GM21526 (cell line): Measurements from ENCODE around the gene BOD1L2.

Experiments used
- ATAC-seq: cut with Tn5 transposase; IDR thresholded peaks from one replicate; pipeline ENCODE4 v1.9.1; 2021; ENCODE audit warnings: moderate library complexity; ENCODE audit not compliant: unreplicated experiment, low FRiP score

The BOD1L2 gene

GRCh38 chr18:57149531-57149930, 2.6 kb downstream of the BOD1L2 start:
- ATAC-seq: no peak

GRCh38 chr18:57150081-57150480, 3.2 kb downstream of the BOD1L2 start:
- ATAC-seq: no peak

GRCh38 chr18:57150828-57151227, 3.9 kb downstream of the BOD1L2 start:
- ATAC-seq: no peak

GRCh38 chr18:57154191-57154830, 7.4 kb downstream of the BOD1L2 start:
- no peak for ATAC-seq

GRCh38 chr18:57164401-57164800, 17.5 kb downstream of the BOD1L2 start:
- no peak for ATAC-seq

GRCh38 chr18:57167617-57168308, 20.9 kb downstream of the BOD1L2 start:
- ATAC-seq: no peak

GRCh38 chr18:57171026-57171425, 24.1 kb downstream of the BOD1L2 start:
- ATAC-seq: no peak

GRCh38 chr18:57175532-57175931, 28.6 kb downstream of the BOD1L2 start:
- no peak for ATAC-seq

GRCh38 chr18:57185434-57185833, 38.5 kb downstream of the BOD1L2 start:
- ATAC-seq: no peak

- no peak for ATAC-seq
Observed at GRCh38 chr18:57188851-57189557, 42.1 kb downstream of the BOD1L2 start.

- ATAC-seq: no peak
Observed at GRCh38 chr18:57190026-57190425, 43.1 kb downstream of the BOD1L2 start.

- ATAC-seq: no peak
Observed at GRCh38 chr18:57194070-57194469, 47.2 kb downstream of the BOD1L2 start.

GRCh38 chr18:57194622-57195021, 47.7 kb downstream of the BOD1L2 start:
- no peak for ATAC-seq

GRCh38 chr18:57195341-57195740, 48.5 kb downstream of the BOD1L2 start:
- no peak for ATAC-seq

- no peak for ATAC-seq
Observed at GRCh38 chr18:57197261-57197660, 50.4 kb downstream of the BOD1L2 start.

- ATAC-seq: no peak
Observed at GRCh38 chr18:57198073-57198472, 51.2 kb downstream of the BOD1L2 start.
